ENCODE results near the gene PSME4. TPM values are rescaled to one million over a fixed set of nuclear protein-coding genes. Genes with fewer than 3 reads are reported as not detected.

The PSME4 gene
- total RNA-seq, 1 donor from 2014 or later = 43.9 TPM

GRCh38 chr2:53877112-53877511 is 93.7 kb downstream of the PSME4 start:
- no peak for TF ChIP-seq CTCF (IDR thresholded peaks at IDR 0.05)
- DNase-seq (ENCODE audit: extremely low spot score, unreplicated experiment) = no peak
- H3K36me3 Mint-ChIP-seq (ENCODE audit: unreplicated experiment) = peaks cover 47% of the 10 kb centered on the region
- no peak overlapping the region for H3K27ac Mint-ChIP-seq (ENCODE audit: unreplicated experiment)
- H3K4me3 Mint-ChIP-seq (ENCODE audit: unreplicated experiment) = no peak overlapping the region
- H3K27me3 Mint-ChIP-seq (ENCODE audit: unreplicated experiment) = no peaks in the 10 kb centered on the region
- no peaks in the 10 kb centered on the region for H3K9me3 Mint-ChIP-seq (ENCODE audit: unreplicated experiment)
- no peaks in the 10 kb centered on the region for H3K4me1 Mint-ChIP-seq (ENCODE audit: unreplicated experiment)

- TF ChIP-seq CTCF (IDR thresholded peaks at IDR 0.05) = no peak
- peaks cover 38% of the 10 kb centered on the region for H3K36me3 Mint-ChIP-seq (ENCODE audit: unreplicated experiment)
- no peak overlapping the region for H3K4me3 Mint-ChIP-seq (ENCODE audit: unreplicated experiment)
- no peaks in the 10 kb centered on the region for H3K27me3 Mint-ChIP-seq (ENCODE audit: unreplicated experiment)
- no peak overlapping the region for H3K27ac Mint-ChIP-seq (ENCODE audit: unreplicated experiment)
- no peaks in the 10 kb centered on the region for H3K4me1 Mint-ChIP-seq (ENCODE audit: unreplicated experiment)
- no peaks in the 10 kb centered on the region for H3K9me3 Mint-ChIP-seq (ENCODE audit: unreplicated experiment)
- no peak for DNase-seq (ENCODE audit: extremely low spot score, unreplicated experiment)
Observed at GRCh38 chr2:53874401-53874950, 96.3 kb downstream of the PSME4 start.

- Mint-ChIP-seq H3K4me3 (ENCODE audit: unreplicated experiment) (no peak overlapping the region), H3K4me1 (ENCODE audit: unreplicated experiment) (no peaks in the 10 kb centered on the region), H3K27me3 (ENCODE audit: unreplicated experiment) (no peaks in the 10 kb centered on the region), H3K9me3 (ENCODE audit: unreplicated experiment) (no peaks in the 10 kb centered on the region), H3K27ac (ENCODE audit: unreplicated experiment) (no peak overlapping the region), H3K36me3 (ENCODE audit: unreplicated experiment) (peaks cover 33% of the 10 kb centered on the region)
- DNase-seq (ENCODE audit: extremely low spot score, unreplicated experiment) = no peak
- no peak for TF ChIP-seq CTCF (IDR thresholded peaks at IDR 0.05)
Observed at GRCh38 chr2:53867773-53868172, 103.0 kb downstream of the PSME4 start.

- Mint-ChIP-seq H3K4me3 (ENCODE audit: unreplicated experiment) (no peak overlapping the region), H3K27me3 (ENCODE audit: unreplicated experiment) (no peaks in the 10 kb centered on the region), H3K36me3 (ENCODE audit: unreplicated experiment) (peaks cover 33% of the 10 kb centered on the region)
Observed at GRCh38 chr2:53867169-53867568, 103.6 kb downstream of the PSME4 start.

GRCh38 chr2:53865962-53866361 is 104.8 kb downstream of the PSME4 start:
- Mint-ChIP-seq H3K9me3 (ENCODE audit: unreplicated experiment) (no peaks in the 10 kb centered on the region), H3K36me3 (ENCODE audit: unreplicated experiment) (peaks cover 33% of the 10 kb centered on the region), H3K27ac (ENCODE audit: unreplicated experiment) (no peak overlapping the region), H3K4me3 (ENCODE audit: unreplicated experiment) (no peak overlapping the region), H3K27me3 (ENCODE audit: unreplicated experiment) (no peaks in the 10 kb centered on the region), H3K4me1 (ENCODE audit: unreplicated experiment) (no peaks in the 10 kb centered on the region)
- no peak for DNase-seq (ENCODE audit: extremely low spot score, unreplicated experiment)
- TF ChIP-seq CTCF (IDR thresholded peaks at IDR 0.05) = no peak

More at GRCh38 chr2:53867169-53867568, 103.6 kb downstream of the PSME4 start:
- no peak for TF ChIP-seq CTCF (IDR thresholded peaks at IDR 0.05)
- Mint-ChIP-seq H3K27ac (ENCODE audit: unreplicated experiment) (no peak overlapping the region), H3K4me1 (ENCODE audit: unreplicated experiment) (no peaks in the 10 kb centered on the region), H3K9me3 (ENCODE audit: unreplicated experiment) (no peaks in the 10 kb centered on the region)
- no peak for DNase-seq (ENCODE audit: extremely low spot score, unreplicated experiment)
